T-cell (primary cell): ENCODE measurements around the gene OVAAL. TPM values are rescaled to one million over a fixed set of nuclear protein-coding genes. Genes with fewer than 3 reads are reported as not detected.

Experiments used
- ATAC-seq, 4 experiments: fragments of 200-7000 bp in 3 of 4; fragments of 150-1000 bp in 1 of 4; cut with Tn5 transposase; replicated peaks in 1 of 4; 1 replicate in 3 of 4; 2 replicates in 1 of 4; pipeline ENCODE4 v1.10.0; 2021; ENCODE audit warnings: moderate library complexity in 3 of 4, mild to moderate bottlenecking in 2 of 4, moderate number of reproducible peaks in 1 of 4
- CTCF ChIA-PET, 2 donors: fragments of 300-600 bp; sonication (Branson Sonifier 250); formaldehyde crosslinking; loops; one replicate each; lab custom pipeline; 2022; ENCODE audit warnings: antibody characterized with exemption in 2 of 2; lab: Charles Lee
- POLR2A ChIA-PET, 2 donors: fragments of 300-600 bp; sonication (Branson Sonifier 250); formaldehyde crosslinking; loops; one replicate each; lab custom pipeline; 2022; ENCODE audit warnings: antibody characterized with exemption in 2 of 2; lab: Charles Lee
- DNase-seq, 35 experiments: peaks; one replicate each; pipeline versions ENCODE4 v3.0.0 to v3.0.0-alpha.2; 2013 to 2023
- H3K27ac ChIP-seq: one replicate; pipeline ENCODE4 v1.5.1; 2013; ENCODE audit warnings: low read length
- H3K27me3 ChIP-seq, 2 experiments: replicated peaks in 1 of 2; 1 replicate in 1 of 2; 2 replicates in 1 of 2; pipeline versions ENCODE4 v1.6.1 to v1.7.0; 2013; ENCODE audit warnings: low read length in 1 of 2, mixed read lengths in 1 of 2; ENCODE audit not compliant: control insufficient read depth in 2 of 2, insufficient read depth in 2 of 2; ENCODE audit errors: extremely low read depth in 1 of 2
- H3K36me3 ChIP-seq, 2 donors: 1 replicate in 1 of 2; 2 replicates in 1 of 2; pipeline versions ENCODE4 v1.6.1 to v1.7.0; 2013; ENCODE audit warnings: low read length in 1 of 2; ENCODE audit not compliant: control insufficient read depth in 2 of 2, insufficient read depth in 1 of 2; ENCODE audit errors: extremely low read depth in 1 of 2
- H3K4me1 ChIP-seq, 2 experiments: 1 replicate in 1 of 2; 2 replicates in 1 of 2; pipeline versions ENCODE4 v1.6.1 to v1.7.0; 2013; ENCODE audit warnings: low read length in 2 of 2, mixed read lengths in 1 of 2; ENCODE audit not compliant: insufficient read depth in 2 of 2, control insufficient read depth in 1 of 2; ENCODE audit errors: extremely low read depth in 1 of 2
- H3K4me3 ChIP-seq, 2 donors: 1 replicate in 1 of 2; 2 replicates in 1 of 2; pipeline versions ENCODE4 v1.5.1 to v1.7.0; 2013; ENCODE audit warnings: mild to moderate bottlenecking in 2 of 2, low read length in 1 of 2, moderate library complexity in 1 of 2; ENCODE audit not compliant: control insufficient read depth in 1 of 2; ENCODE audit errors: extremely low read depth in 1 of 2
- H3K9me3 ChIP-seq: 2 replicates; pipeline ENCODE4 v1.7.0; 2013
- H3K27ac Mint-ChIP-seq, 2 donors: one replicate each; pipeline ENCODE4 v1.8.0; 2020 to 2021; ENCODE audit warnings: mild to moderate bottlenecking in 2 of 2, mixed read lengths in 2 of 2
- H3K27me3 Mint-ChIP-seq, 2 donors: one replicate each; pipeline ENCODE4 v1.8.0; 2021 to 2022; ENCODE audit warnings: mixed read lengths in 2 of 2
- H3K36me3 Mint-ChIP-seq: one replicate; pipeline ENCODE4 v1.8.0; 2021; ENCODE audit warnings: mixed read lengths
- H3K4me1 Mint-ChIP-seq, 3 donors: one replicate each; pipeline ENCODE4 v1.8.0; 2020 to 2022; ENCODE audit warnings: mixed read lengths in 3 of 3, mild to moderate bottlenecking in 1 of 3
- H3K4me3 Mint-ChIP-seq, 3 donors: one replicate each; pipeline ENCODE4 v1.8.0; 2020 to 2022; ENCODE audit warnings: mild to moderate bottlenecking in 3 of 3, mixed read lengths in 3 of 3, moderate library complexity in 3 of 3
- H3K9me3 Mint-ChIP-seq, 3 donors: one replicate each; pipeline ENCODE4 v1.8.0; 2020 to 2022; ENCODE audit warnings: mixed read lengths in 3 of 3
- WGBS: methylation state at CpG from one replicate; pipeline ENCODE4 v1.1.5; 2013; ENCODE audit warnings: missing lambda C conversion rate; ENCODE audit not compliant: insufficient coverage; 5-methylcytosine and 5-hydroxymethylcytosine counted together
- total RNA-seq, 35 experiments: library from RNA in 6 of 35; stranded (reverse) in 6 of 35; fragments of 120-200 nt in 1 of 35; gene quantifications; one replicate each; pipeline versions ENCODE4 v1.2.1 to v1.2.4 and lab custom pipeline; 2013 to 2026

OVAAL gene
- total RNA-seq, 5 donors from 2014 or later (not counting 1 experiment from before 2014, with no cell fraction given) = not detected

DNA sequence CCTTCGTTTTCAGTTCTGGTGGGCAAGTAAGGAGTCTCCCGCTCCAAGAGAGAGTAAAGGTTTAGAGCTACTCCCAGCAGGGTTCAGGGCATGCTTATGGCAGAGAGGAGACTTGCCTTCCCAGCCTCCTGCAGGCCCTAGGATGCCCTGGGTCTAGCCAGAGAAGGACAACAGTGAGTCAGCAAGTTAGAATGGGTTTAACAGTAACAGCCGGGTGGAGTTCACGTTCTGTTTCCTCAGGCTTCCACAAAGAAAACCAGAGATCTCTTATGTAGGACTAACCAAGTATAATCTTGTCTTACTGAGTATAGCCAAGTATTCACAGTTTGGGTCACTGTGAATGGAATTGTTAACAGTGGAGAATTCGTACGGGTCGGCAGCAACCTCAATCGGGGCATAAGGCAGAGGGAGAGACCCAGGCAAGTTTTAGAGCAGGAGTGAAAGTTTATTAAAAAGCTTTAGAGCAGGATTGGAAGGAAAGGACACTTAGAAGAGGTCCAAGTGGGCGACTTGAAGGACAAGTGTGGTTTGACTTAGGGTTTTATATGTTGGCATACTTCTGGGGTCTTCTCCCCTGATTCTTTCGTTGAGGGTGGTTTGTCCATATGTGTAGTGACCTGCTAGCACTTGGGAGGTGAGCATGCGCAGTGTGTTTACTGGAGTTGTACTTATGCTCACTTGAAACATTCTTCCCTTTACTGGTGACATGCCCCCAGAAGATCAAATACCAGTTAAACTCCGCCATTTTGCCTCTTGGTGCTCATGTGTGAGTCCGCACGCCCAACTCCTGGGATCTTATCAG is 4.5 kb downstream of the OVAAL start:
- POLR2A ChIA-PET = no interaction called here
- WGBS = 82% methylated on average over 10 of the region's 14 CpGs

GRCh38 chr1:180565121-180565871 is 6.5 kb downstream of the OVAAL start:
- Histone ChIP-seq H3K9me3 (no peaks in the 10 kb centered on the region), H3K4me1 (no peaks in the 10 kb centered on the region), H3K27ac (no peak overlapping the region), H3K4me3 (no peak overlapping the region), H3K36me3 (no peaks in the 10 kb centered on the region), H3K27me3 (peaks cover 0 to 3% of the 10 kb centered on the region in 2 experiments)
- DNase-seq = no peak
- no peak for ATAC-seq
- Mint-ChIP-seq H3K9me3 (no peaks in the 10 kb centered on the region), H3K27me3 (peaks cover 5 to 8% of the 10 kb centered on the region in 2 donors), H3K4me1 (no peaks in the 10 kb centered on the region), H3K36me3 (no peaks in the 10 kb centered on the region), H3K4me3 (no peak overlapping the region), H3K27ac (no peak overlapping the region)
- ChIA-PET CTCF (no interaction called here), POLR2A (interaction anchor here in 1 of 2 donors (0.5 kb wide), 1 partner anchor 15 kb away, joined by 3 read pairs; no protein-coding TSS in a partner anchor)
- 75% methylated on average over 2 of the region's 4 CpGs for WGBS

More for the DNA sequence above, 4.5 kb downstream of the OVAAL start:
- H3K27me3 ChIP-seq = no peaks in the 10 kb centered on the region
- H3K36me3 ChIP-seq = no peaks in the 10 kb centered on the region
- Mint-ChIP-seq H3K4me1 (no peaks in the 10 kb centered on the region), H3K9me3 (peaks cover 0 to 4% (median 0%) of the 10 kb centered on the region in 3 donors), H3K4me3 (no peak overlapping the region), H3K27me3 (peaks cover 5 to 12% of the 10 kb centered on the region in 2 donors), H3K36me3 (no peaks in the 10 kb centered on the region), H3K27ac (no peak overlapping the region)
- DNase-seq (no peak), ATAC-seq (no peak)
- no peak overlapping the region for H3K27ac ChIP-seq
- H3K9me3 ChIP-seq = no peaks in the 10 kb centered on the region
- no peak overlapping the region for H3K4me3 ChIP-seq
- H3K4me1 ChIP-seq = no peaks in the 10 kb centered on the region
- CTCF ChIA-PET = no interaction called here

GRCh38 chr1:180566026-180566425 is 7.3 kb downstream of the OVAAL start:
- Mint-ChIP-seq H3K4me1 (no peaks in the 10 kb centered on the region), H3K27ac (no peak overlapping the region), H3K9me3 (no peaks in the 10 kb centered on the region), H3K27me3 (peaks cover 5 to 8% of the 10 kb centered on the region in 2 donors), H3K4me3 (no peak overlapping the region), H3K36me3 (no peaks in the 10 kb centered on the region)
- peaks cover 0 to 3% of the 10 kb centered on the region in 2 experiments for H3K27me3 ChIP-seq
- DNase-seq (no peak), ATAC-seq (no peak)
- no peak overlapping the region for H3K4me3 ChIP-seq
- no peak overlapping the region for H3K27ac ChIP-seq
- POLR2A ChIA-PET = interaction anchor here in 1 of 2 donors (0.5 kb wide), 1 partner anchor 15 kb away, joined by 3 read pairs; no protein-coding TSS in a partner anchor
- CTCF ChIA-PET = no interaction called here
- 83% methylated on average over 1 of the region's 6 CpGs for WGBS
- no peaks in the 10 kb centered on the region for H3K9me3 ChIP-seq
- H3K4me1 ChIP-seq = no peaks in the 10 kb centered on the region
- no peaks in the 10 kb centered on the region for H3K36me3 ChIP-seq

- H3K27me3 ChIP-seq = peaks cover 0 to 3% of the 10 kb centered on the region in 2 experiments
- POLR2A ChIA-PET = no interaction called here
- no peak for DNase-seq
- Mint-ChIP-seq H3K4me3 (no peak overlapping the region), H3K9me3 (no peaks in the 10 kb centered on the region), H3K4me1 (no peaks in the 10 kb centered on the region), H3K27ac (no peak overlapping the region), H3K27me3 (peaks cover 5 to 8% of the 10 kb centered on the region in 2 donors), H3K36me3 (no peaks in the 10 kb centered on the region)
- no peak overlapping the region for H3K27ac ChIP-seq
- H3K9me3 ChIP-seq = no peaks in the 10 kb centered on the region
- 60% methylated on average over 1 of the region's 1 CpG for WGBS
- no peak overlapping the region for H3K4me3 ChIP-seq
- no peaks in the 10 kb centered on the region for H3K36me3 ChIP-seq
- no peaks in the 10 kb centered on the region for H3K4me1 ChIP-seq
- no peak for ATAC-seq
- CTCF ChIA-PET = no interaction called here
These were observed 7.7 kb downstream of the OVAAL start for GRCh38 chr1:180566495-180566894.

DNA sequence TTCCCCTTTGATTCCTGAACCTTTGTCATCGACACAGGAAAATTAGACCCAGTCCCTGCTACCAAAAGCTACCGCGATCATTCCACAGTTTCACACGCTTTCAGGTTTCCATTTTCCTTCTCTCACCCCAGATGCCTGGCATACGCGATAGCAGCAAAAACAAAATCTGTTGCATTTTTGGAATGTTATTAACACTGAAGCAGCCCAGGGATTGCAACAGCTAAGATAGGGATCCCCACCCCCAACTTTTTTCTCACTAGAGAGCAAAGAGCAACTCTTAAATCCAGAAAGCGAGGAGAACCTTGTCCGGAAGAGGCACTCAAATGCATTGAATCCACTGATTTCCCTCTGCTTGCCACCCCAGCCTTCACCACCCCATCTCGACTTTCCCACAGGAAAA is 8.9 kb downstream of the OVAAL start:
- Mint-ChIP-seq H3K36me3 (no peaks in the 10 kb centered on the region), H3K9me3 (no peaks in the 10 kb centered on the region), H3K27me3 (peaks cover 12% of the 10 kb centered on the region in 2 donors), H3K4me1 (peaks cover 0 to 3% (median 0%) of the 10 kb centered on the region in 3 donors), H3K4me3 (no peak overlapping the region), H3K27ac (no peak overlapping the region)
- WGBS = 85% methylated on average over 6 of the region's 9 CpGs
- Histone ChIP-seq H3K27ac (no peak overlapping the region), H3K9me3 (no peaks in the 10 kb centered on the region), H3K36me3 (no peaks in the 10 kb centered on the region), H3K27me3 (peaks cover 0 to 3% of the 10 kb centered on the region in 2 experiments), H3K4me1 (no peaks in the 10 kb centered on the region), H3K4me3 (no peak overlapping the region)
- ATAC-seq (no peak), DNase-seq (no peak)
- ChIA-PET POLR2A (interaction anchor here in 1 of 2 donors (0.6 kb wide), 1 partner anchor 45 kb away, joined by 4 read pairs; no protein-coding TSS in a partner anchor), CTCF (no interaction called here)

GRCh38 chr1:180568184-180568583 is 9.4 kb downstream of the OVAAL start:
- Mint-ChIP-seq H3K36me3 (no peaks in the 10 kb centered on the region), H3K9me3 (no peaks in the 10 kb centered on the region), H3K4me1 (peaks cover 0 to 3% (median 0%) of the 10 kb centered on the region in 3 donors), H3K27me3 (peaks cover 12 to 16% of the 10 kb centered on the region in 2 donors), H3K27ac (no peak overlapping the region), H3K4me3 (no peak overlapping the region)
- no peak overlapping the region for H3K27ac ChIP-seq
- no peaks in the 10 kb centered on the region for H3K4me1 ChIP-seq
- H3K36me3 ChIP-seq = no peaks in the 10 kb centered on the region
- no peaks in the 10 kb centered on the region for H3K9me3 ChIP-seq
- ATAC-seq (no peak), DNase-seq (no peak)
- ChIA-PET CTCF (no interaction called here), POLR2A (interaction anchor here in 1 of 2 donors (0.6 kb wide), 1 partner anchor 45 kb away, joined by 4 read pairs; no protein-coding TSS in a partner anchor)
- no peak overlapping the region for H3K4me3 ChIP-seq
- peaks cover 0 to 3% of the 10 kb centered on the region in 2 experiments for H3K27me3 ChIP-seq
- WGBS = no CpG with 5 or more reads among the region's 2 CpGs
